HPDE6-E6E7 (cell line): ENCODE measurements around the gene MPV17L.
"Not testable (repeated sequence)": the region's sequence is repeated elsewhere in the genome, so short reads cannot be mapped to it uniquely, and the experiment has no call there.

Experiments
- DNase-seq: peaks from one replicate; pipeline ENCODE4 v3.0.0; 2011; ENCODE audit warnings: missing footprints; ENCODE audit errors: extremely low spot score

MPV17L gene

DNA sequence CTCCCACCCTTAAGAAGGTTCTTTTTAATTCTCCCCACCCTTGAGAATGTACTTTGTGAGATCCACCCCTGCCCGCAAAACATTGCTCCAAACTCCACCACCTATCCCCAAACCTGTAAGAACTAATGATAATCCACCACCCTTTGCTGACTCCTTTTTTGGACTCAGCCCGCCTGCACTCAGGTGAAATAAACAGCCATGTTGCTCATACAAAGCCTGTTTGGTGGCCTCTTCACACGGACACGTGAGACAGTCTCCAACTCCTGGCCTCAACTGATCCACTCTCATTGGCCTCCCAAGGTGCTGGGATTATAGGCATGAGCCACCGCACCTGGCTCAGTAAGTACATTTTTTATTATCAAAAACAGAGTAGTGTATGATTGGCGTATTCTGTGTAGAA lies 13.9 kb downstream of the MPV17L start:
- DNase-seq, result not testable (repeated sequence)

GRCh38 chr16:15415511-15415985 lies 20.0 kb downstream of the MPV17L start:
- no peak for DNase-seq

DNA sequence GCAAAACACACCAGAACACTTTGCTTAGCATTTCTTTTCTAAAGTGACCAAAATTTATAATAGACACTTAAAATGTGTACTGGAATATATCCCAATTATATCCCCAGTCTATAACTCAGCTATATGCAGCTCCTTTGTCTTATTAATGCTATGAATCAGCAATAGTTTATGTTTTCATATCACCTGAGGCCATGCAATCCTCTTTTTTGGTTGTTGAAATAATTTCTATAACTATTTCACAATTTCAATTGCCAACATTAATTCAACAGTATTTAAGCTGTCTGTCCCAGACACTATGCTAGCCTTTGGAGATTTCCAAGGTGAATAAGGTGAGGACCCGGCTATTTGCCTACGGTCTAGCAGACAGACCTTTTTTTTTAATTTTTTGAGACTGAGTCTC lies 21.6 kb downstream of the MPV17L start:
- no peak for DNase-seq

DNA sequence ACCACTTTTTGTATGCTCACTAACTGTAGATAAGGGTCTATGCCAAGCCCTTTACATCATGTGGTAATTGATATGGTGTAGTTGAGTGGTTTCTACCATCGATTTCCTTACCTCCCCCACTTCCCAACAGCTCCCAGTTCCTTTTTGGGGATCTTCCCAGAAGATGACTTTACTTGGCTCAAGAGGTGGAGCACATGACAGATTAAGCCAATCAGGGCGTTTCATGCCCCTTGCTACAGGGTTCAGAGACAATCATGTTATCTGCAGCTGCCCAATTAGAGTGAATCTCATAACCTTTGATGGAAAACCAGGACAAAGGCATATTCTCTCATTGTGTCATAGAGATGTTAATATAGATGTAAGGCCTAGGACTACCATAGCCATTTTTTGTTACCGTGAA lies 22.7 kb downstream of the MPV17L start:
- no peak for DNase-seq

DNA sequence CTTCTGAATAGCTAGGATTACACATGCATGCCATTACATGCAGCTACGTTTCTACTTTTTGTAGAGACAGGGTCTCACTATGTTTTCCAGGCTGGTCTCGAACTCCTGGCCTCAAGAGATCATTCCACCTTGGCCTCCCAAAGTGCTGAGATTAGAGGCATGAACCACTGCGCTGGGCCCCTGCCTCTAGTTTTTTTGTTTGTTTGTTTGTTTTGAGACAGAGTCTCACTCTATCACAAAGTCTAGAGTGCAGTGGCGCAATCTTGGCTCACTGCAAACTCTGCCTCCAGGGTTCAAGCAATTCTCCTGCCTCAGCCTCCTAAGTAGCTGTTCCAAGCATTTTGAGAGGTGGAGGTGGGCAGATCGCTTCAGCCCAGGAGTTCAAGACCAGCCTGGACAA lies 26.1 kb downstream of the MPV17L start:
- not testable (repeated sequence) for DNase-seq

DNA sequence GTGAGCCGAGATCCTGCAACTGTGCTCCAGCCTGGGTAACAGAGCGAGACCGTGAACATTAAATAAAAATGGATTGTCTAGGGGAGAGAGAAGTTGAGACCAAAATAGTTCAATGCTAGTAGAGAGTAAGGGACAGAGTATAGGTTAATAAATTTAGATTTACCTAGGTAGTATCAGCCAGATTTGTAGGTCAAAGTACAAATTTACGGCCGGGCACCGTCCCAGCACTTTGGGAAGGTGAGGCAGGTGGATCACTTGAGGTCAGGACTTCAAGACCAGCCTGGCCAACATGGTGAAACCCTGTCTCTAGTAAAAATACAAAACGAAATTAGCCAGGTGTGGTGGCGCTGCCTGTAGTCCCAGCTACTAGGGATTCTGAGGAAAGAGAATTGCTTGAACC lies 26.7 kb downstream of the MPV17L start:
- DNase-seq, result no peak

- no peak for DNase-seq
Measured at GRCh38 chr16:15425861-15426260, 30.3 kb downstream of the MPV17L start.

DNA sequence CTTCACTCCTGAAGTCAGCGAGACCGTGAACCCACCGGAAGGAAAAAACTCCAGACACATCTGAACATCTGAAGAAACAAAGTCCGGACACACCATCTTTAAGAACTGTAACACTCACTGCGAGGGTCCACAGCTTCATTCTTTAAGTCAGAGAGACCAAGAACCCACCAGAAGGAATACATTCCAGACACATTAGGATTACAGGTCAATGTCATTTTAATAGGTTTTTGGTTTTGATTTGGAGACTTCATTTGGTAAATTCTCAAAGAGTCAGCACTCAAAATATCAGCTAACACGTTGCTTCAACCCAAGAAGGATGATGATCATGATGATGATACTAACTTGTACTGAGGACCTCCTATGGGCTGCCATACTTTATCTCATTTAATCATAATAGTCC lies 31.2 kb downstream of the MPV17L start:
- DNase-seq, result no peak

DNA sequence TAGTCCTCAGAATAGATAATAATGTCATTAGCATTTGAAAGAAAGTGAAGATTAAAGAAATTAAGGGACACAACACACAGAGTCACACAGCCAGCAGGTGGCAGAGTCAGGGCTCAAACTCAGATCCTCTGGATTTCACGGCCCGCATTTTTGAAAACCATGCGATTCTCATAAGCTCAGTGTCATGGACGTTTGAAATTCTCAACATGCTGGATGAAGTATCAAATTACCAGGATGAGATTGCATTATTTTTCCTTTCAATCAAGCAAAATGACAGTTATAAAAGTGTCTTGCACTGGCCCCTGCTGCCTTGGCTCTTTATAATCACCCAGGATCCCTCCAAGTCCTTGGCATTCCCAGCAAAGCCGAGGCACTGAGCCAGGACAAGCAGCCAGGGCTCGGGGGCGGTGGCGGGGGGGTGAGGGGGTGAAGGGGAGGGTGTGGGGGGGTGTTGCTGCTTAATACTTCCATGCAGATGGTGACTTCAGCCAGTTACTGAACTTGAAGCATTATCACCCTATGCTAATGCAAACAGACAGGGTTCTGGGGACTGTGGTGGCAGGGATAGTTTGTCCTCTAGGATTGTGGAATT lies 32.2 kb downstream of the MPV17L start:
- no peak for DNase-seq

- not testable (repeated sequence) for DNase-seq
Measured at GRCh38 chr16:15430884-15431283, 35.3 kb downstream of the MPV17L start.

DNA sequence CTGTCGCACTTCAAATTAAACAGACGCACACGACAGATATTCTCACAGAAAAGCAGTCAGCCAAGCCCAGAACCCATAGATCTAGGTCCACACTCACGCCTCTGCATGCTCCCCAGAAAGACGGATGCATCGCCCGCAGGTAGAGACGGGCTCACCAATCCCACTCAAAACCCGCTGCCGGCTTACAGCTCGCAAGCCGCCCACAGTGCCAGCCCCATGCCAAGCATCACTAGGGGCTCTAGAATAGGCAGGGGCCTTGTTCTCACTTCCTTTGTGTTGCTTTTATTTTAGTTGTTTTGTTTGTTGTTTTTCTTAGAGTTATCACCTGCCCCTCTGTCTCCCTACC lies 38.5 kb downstream of the MPV17L start:
- DNase-seq, result no peak

GRCh38 chr16:15434425-15435215 lies 39.1 kb downstream of the MPV17L start, which contains the start of gene BMERB1:
Gene BMERB1, plus strand, starts transcription at chr16:15434588. Its CDS starts 66 bp downstream, at chr16:15434654.
- no peak for DNase-seq

DNA sequence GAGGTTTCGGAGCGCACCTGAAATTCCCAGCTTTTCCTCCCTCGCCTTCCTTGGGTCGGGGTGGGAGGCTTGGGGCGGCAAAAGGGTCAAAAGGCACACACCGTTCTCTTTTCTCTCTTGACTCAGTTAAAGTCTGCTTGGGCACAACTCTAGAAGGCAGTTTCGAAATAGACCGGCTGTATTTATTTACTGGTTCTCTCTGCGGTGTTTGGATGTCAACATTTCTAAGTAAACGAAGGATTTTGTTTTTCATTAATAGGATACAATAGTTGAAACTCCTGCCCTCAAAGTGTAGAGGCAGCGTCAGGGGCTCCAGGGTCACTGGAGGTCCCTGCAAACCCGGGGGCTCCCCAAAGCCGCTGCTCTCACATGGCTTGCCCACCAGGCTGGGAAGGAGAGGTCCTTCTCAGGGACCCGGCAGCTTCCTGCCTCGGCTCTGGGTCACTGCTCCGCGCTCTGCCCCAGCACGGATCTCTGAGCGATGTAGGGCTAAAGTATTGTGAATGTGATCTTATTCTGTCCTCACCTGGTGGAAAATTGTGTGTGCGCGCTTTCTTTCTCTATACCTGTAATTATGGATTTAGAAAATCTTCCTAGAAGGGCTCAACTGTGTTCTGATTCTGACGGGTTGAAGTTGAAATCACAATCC lies 39.8 kb downstream of the MPV17L start:
- DNase-seq, result no peak

DNA sequence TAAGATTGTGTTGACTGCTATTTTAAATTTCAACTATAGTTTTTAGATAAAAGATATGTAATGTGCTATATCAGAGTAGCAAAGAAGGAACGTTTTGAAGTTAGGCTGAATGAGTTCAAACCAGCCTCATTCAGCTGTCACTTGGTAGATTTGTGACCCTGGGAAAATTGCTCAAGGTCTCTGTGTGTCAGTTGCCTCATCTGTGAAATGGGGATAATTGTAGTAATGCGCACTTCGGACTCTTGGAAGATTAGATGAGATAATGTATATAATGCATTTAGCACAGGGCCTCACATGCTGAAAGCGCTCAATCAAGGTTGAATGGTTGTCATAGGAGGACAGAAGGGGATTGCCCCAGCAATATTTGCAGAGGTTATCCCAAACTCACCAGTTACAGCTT lies 43.5 kb downstream of the MPV17L start:
- DNase-seq, result no peak

GRCh38 chr16:15439521-15439920 lies 44.0 kb downstream of the MPV17L start:
- no peak for DNase-seq

DNA sequence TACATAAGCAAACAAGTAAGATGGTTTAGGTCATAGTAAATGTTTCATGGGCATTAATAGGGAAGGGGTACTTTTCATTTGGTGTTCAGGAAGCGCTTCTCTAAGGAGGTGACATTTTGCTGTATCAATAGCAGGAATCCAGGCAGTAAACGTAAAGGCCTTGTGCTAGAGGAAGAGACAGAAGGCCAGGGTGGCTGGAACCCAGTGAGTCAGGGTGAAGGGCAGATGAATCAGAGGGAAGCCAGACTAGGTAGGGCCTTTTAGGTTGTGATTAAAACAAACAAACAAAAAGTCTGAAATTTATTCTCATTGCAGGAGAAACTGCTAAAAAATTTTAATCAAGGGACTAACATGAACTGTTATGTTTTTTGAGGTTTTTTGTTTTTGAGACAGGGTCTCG lies 45.3 kb downstream of the MPV17L start:
- no peak for DNase-seq

GRCh38 chr16:15442140-15442539 lies 46.6 kb downstream of the MPV17L start:
- not testable (repeated sequence) for DNase-seq

GRCh38 chr16:15443753-15444152 lies 48.2 kb downstream of the MPV17L start:
- DNase-seq, result no peak

GRCh38 chr16:15444264-15444663 lies 48.7 kb downstream of the MPV17L start:
- DNase-seq, result no peak

- DNase-seq, result no peak
Measured at GRCh38 chr16:15445450-15445849, 49.9 kb downstream of the MPV17L start.

DNA sequence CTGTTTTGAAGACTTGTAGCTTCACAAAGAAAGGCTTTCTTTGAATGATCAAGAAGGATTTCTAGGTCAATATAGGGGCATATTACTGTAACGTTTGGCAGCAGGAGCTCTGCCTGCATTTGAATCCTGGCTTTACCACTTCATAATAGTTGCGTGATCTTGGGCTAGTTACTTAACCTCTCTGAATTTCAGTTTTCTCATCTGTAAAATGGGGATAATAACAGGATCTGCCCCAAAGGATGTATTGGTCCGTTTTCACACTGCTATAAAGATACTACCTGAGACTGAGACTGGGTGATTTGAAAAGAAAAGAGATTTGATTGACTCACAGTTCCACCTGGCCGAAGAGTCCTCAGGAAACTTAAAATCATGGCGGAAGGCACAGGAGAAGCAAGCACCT lies 51.3 kb downstream of the MPV17L start:
- no peak for DNase-seq

DNA sequence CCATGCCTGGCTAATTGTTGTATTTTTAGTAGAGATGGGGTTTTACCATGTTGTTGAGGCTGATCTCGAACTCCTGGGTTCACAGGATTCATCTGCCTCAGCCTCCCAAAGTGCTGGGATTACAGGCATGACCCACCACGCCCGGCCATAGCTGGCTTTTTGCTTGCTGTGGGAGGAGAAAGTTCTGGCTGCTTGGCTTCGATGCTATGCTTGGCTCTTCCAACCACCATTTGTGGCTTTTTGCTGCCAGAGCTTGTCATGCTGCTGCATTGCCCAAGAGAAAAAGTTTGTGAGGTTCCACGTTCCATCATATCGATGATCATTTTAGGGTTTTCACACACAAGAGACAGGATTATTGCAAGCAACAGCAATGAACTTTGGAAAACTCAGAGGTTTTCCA lies 55.1 kb downstream of the MPV17L start:
- no peak for DNase-seq
